Mesenchymal stem cell (in vitro differentiated cells and primary cell): Measurements from ENCODE around the gene PCDH15.
A peak's percentile ranks its signal among the peaks of the same experiment; 100 is the strongest.

Experiments
- DNase-seq: peaks from one replicate; pipeline ENCODE4 v3.0.0-alpha.2; 2013
- H2AFZ ChIP-seq: one replicate; pipeline ENCODE4 v1.6.1; 2013; ENCODE audit warnings: low read depth, mild to moderate bottlenecking, control low read depth, inconsistent platforms, low read length, moderate library complexity
- H2AK5ac ChIP-seq: 2 replicates; pipeline ENCODE4 v1.6.1; 2013; ENCODE audit warnings: low read length, moderate library complexity, mild to moderate bottlenecking, inconsistent platforms; ENCODE audit not compliant: severe bottlenecking
- H2BK120ac ChIP-seq: one replicate; pipeline ENCODE4 v1.6.1; 2013; ENCODE audit warnings: low read depth, mild to moderate bottlenecking, inconsistent platforms, low read length, moderate library complexity
- H2BK12ac ChIP-seq, 2 experiments: one replicate each; pipeline ENCODE4 v1.6.1; 2013; ENCODE audit warnings: inconsistent platforms in 2 of 2, low read length in 2 of 2, mild to moderate bottlenecking in 2 of 2, moderate library complexity in 2 of 2, control low read depth in 1 of 2
- H2BK15ac ChIP-seq: one replicate; pipeline ENCODE4 v1.6.1; 2013; ENCODE audit warnings: mild to moderate bottlenecking, low read depth, inconsistent platforms; ENCODE audit not compliant: poor library complexity, severe bottlenecking
- H2BK5ac ChIP-seq: 2 replicates; pipeline ENCODE4 v1.6.1; 2013; ENCODE audit warnings: low read depth, mild to moderate bottlenecking, low read length, control low read depth, inconsistent platforms; ENCODE audit not compliant: poor library complexity, severe bottlenecking
- H3K14ac ChIP-seq, 2 experiments: one replicate each; pipeline ENCODE4 v1.6.1; 2013; ENCODE audit warnings: inconsistent platforms in 2 of 2, low read length in 2 of 2, control low read depth in 1 of 2, mild to moderate bottlenecking in 1 of 2, moderate library complexity in 1 of 2
- H3K18ac ChIP-seq, 2 experiments: one replicate each; pipeline ENCODE4 v1.6.1; 2013; ENCODE audit warnings: inconsistent platforms in 2 of 2, low read length in 2 of 2, control low read depth in 1 of 2, low read depth in 1 of 2, mild to moderate bottlenecking in 1 of 2
- H3K23ac ChIP-seq, 2 experiments: one replicate each; pipeline ENCODE4 v1.6.1; 2013; ENCODE audit warnings: inconsistent platforms in 2 of 2, low read length in 2 of 2, mild to moderate bottlenecking in 2 of 2, moderate library complexity in 2 of 2, control low read depth in 1 of 2
- H3K27ac ChIP-seq: 2 replicates; pipeline ENCODE4 v1.5.1; 2013; ENCODE audit warnings: mild to moderate bottlenecking, moderate library complexity, low read length, control low read depth, inconsistent platforms; ENCODE audit not compliant: poor library complexity, severe bottlenecking
- H3K27me3 ChIP-seq, 2 experiments: 2 replicates each; pipeline versions ENCODE4 v1.6.1 to v1.7.0; 2013; ENCODE audit warnings: low read length in 2 of 2, mild to moderate bottlenecking in 2 of 2, moderate library complexity in 2 of 2, control low read depth in 1 of 2, inconsistent platforms in 1 of 2; ENCODE audit not compliant: control insufficient read depth in 1 of 2, insufficient read depth in 1 of 2
- H3K36me3 ChIP-seq, 2 experiments: 2 replicates each; pipeline versions ENCODE4 v1.6.1 to v1.7.0; 2013; ENCODE audit warnings: low read length in 2 of 2, control low read depth in 1 of 2, inconsistent platforms in 1 of 2, low read depth in 1 of 2, mild to moderate bottlenecking in 1 of 2; ENCODE audit not compliant: insufficient read depth in 2 of 2, control insufficient read depth in 1 of 2
- H3K4ac ChIP-seq, 2 experiments: one replicate each; pipeline ENCODE4 v1.6.1; 2013; ENCODE audit warnings: inconsistent platforms in 2 of 2, low read length in 2 of 2, mild to moderate bottlenecking in 2 of 2, moderate library complexity in 2 of 2, control low read depth in 1 of 2, low read depth in 1 of 2
- H3K4me1 ChIP-seq: 2 replicates; pipeline ENCODE4 v1.6.1; 2013; ENCODE audit warnings: low read depth, low read length, control low read depth; ENCODE audit not compliant: control insufficient read depth, insufficient read depth
- H3K4me2 ChIP-seq: 2 replicates; pipeline ENCODE4 v1.6.1; 2013; ENCODE audit warnings: low read length, mild to moderate bottlenecking, inconsistent platforms; ENCODE audit not compliant: poor library complexity, severe bottlenecking
- H3K4me3 ChIP-seq, 2 experiments: 2 replicates each; pipeline versions ENCODE4 v1.5.1 to v1.7.0; 2013; ENCODE audit warnings: low read length in 2 of 2, mild to moderate bottlenecking in 2 of 2, control low read depth in 1 of 2, low read depth in 1 of 2; ENCODE audit not compliant: insufficient read depth in 1 of 2
- H3K79me1 ChIP-seq: replicated peaks from 2 replicates; pipeline ENCODE4 v1.6.1; 2013; ENCODE audit warnings: mild to moderate bottlenecking, control low read depth, low read length, inconsistent platforms; ENCODE audit not compliant: poor library complexity, severe bottlenecking
- H3K9ac ChIP-seq: 2 replicates; pipeline ENCODE4 v1.7.0; 2013; ENCODE audit warnings: mild to moderate bottlenecking, low read length, moderate library complexity
- H3K9me3 ChIP-seq: 2 replicates; pipeline ENCODE4 v1.7.0; 2013; ENCODE audit warnings: mild to moderate bottlenecking, low read length; ENCODE audit not compliant: control insufficient read depth
- H4K8ac ChIP-seq: one replicate; pipeline ENCODE4 v1.6.1; 2013; ENCODE audit warnings: inconsistent platforms, mild to moderate bottlenecking, low read length, moderate library complexity
- H4K91ac ChIP-seq: one replicate; pipeline ENCODE4 v1.6.1; 2013; ENCODE audit warnings: mild to moderate bottlenecking, low read length, inconsistent platforms
- WGBS: methylation state at CpG from one replicate; pipeline ENCODE4 v1.1.7; 2013; ENCODE audit warnings: mixed read lengths; 5-methylcytosine and 5-hydroxymethylcytosine counted together

The PCDH15 gene

DNA sequence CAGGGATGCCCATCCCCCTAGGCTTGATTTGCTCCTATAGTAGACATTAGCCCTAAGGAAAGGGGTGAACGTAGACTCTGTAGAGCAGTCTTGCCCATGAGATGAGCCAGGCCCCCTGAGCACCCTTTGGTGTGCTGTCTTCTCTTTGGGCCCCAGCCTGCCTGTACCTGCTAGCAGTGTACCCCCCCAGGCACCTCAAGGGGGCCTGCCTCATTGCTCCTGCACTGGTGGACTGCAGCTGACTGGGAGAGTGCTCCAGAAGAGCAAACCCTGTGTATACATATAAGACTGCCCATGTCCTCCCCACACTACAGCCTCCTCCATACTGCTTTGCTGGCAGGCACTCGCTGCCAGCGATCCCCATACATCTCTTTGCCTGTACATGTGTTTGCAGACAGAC, 206.7 kb downstream of the PCDH15 start:
- H3K36me3 ChIP-seq: no peaks in the 10 kb centered on the region
- H2AFZ ChIP-seq: no peak overlapping the region
- H4K8ac ChIP-seq: no peak overlapping the region
- H2BK120ac ChIP-seq: no peak overlapping the region
- H3K23ac ChIP-seq: no peak overlapping the region
- H3K4me2 ChIP-seq: no peak overlapping the region
- no peak overlapping the region for H2AK5ac ChIP-seq
- H4K91ac ChIP-seq: no peak overlapping the region
- H3K4me3 ChIP-seq: no peak overlapping the region
- H3K14ac ChIP-seq: no peak overlapping the region
- no peak overlapping the region for H2BK5ac ChIP-seq
- H3K18ac ChIP-seq: no peak overlapping the region
- no peak overlapping the region for H2BK15ac ChIP-seq
- H3K79me1 ChIP-seq: no peaks in the 10 kb centered on the region
- H3K27me3 ChIP-seq: no peaks in the 10 kb centered on the region
- no peaks in the 10 kb centered on the region for H3K4me1 ChIP-seq
- H3K27ac ChIP-seq: no peak overlapping the region
- no peak for DNase-seq
- H3K9me3 ChIP-seq: peaks cover 5% of the 10 kb centered on the region
- no peak overlapping the region for H3K4ac ChIP-seq
- 90% methylated on average over 3 of the region's 3 CpGs for WGBS
- no peak overlapping the region for H2BK12ac ChIP-seq
- H3K9ac ChIP-seq: no peak overlapping the region

DNA sequence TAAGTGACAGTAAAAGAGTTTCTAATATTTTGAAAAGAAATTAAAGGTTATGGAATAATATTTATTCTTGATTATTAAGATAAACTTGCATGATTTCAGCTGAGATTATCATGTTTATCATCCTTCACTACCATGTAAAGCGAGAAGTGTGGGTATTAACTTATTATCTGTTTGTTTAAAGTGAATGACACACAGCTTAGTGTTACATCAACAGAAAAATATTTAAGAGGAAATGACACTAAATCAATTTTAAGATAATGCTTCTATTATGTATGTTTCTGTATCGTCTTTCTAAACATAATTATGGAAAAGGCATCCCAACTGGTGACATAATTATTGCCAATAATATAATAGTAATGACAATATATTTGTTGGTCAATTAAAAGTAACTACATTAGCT, 213.1 kb downstream of the PCDH15 start:
- Histone ChIP-seq H3K27ac (no peak overlapping the region), H3K79me1 (no peaks in the 10 kb centered on the region), H2BK15ac (no peak overlapping the region), H2AFZ (no peak overlapping the region), H2BK5ac (no peak overlapping the region), H3K14ac (no peak overlapping the region), H3K4me1 (no peaks in the 10 kb centered on the region), H3K4ac (no peak overlapping the region), H4K8ac (no peak overlapping the region), H3K4me2 (no peak overlapping the region), H2BK120ac (no peak overlapping the region), H3K4me3 (no peak overlapping the region), H3K36me3 (no peaks in the 10 kb centered on the region), H3K9ac (no peak overlapping the region), H3K27me3 (no peaks in the 10 kb centered on the region), H3K18ac (no peak overlapping the region), H2AK5ac (no peak overlapping the region), H2BK12ac (no peak overlapping the region), H3K23ac (no peak overlapping the region), H3K9me3 (no peaks in the 10 kb centered on the region), H4K91ac (no peak overlapping the region)
- WGBS: no CpG with 5 or more reads among the region's 2 CpGs
- no peak for DNase-seq

DNA sequence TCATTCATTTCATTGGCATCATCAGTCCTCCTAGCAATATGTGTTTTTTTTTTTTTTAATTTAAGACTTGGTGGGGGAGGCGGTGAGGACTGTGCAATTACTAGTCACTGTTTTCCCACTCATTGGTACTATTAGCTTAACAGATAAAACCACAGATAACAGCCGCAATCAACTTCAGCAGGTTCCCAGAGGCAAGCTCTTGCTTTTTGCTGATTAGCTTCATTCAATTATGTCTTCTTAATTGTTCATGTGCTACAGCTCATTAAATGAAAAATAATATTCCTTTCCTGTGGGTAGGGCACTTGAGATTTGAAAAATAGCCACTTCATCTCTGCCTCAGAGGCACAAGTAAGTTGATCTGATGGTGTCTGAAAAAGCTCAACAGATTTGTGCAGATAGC, 215.5 kb downstream of the PCDH15 start:
- no peak overlapping the region for H4K91ac ChIP-seq
- no peaks in the 10 kb centered on the region for H3K4me1 ChIP-seq
- H3K4me2 ChIP-seq: no peak overlapping the region
- H3K4ac ChIP-seq: no peak overlapping the region
- no peak overlapping the region for H2AK5ac ChIP-seq
- H3K14ac ChIP-seq: no peak overlapping the region
- H4K8ac ChIP-seq: no peak overlapping the region
- no peak overlapping the region for H2BK120ac ChIP-seq
- no peak overlapping the region for H3K9ac ChIP-seq
- H2BK12ac ChIP-seq: no peak overlapping the region
- H3K18ac ChIP-seq: no peak overlapping the region
- no peaks in the 10 kb centered on the region for H3K9me3 ChIP-seq
- 50% methylated on average over 1 of the region's 2 CpGs for WGBS
- no peaks in the 10 kb centered on the region for H3K79me1 ChIP-seq
- H2AFZ ChIP-seq: no peak overlapping the region
- peak; percentile 3 for DNase-seq
- H2BK15ac ChIP-seq: no peak overlapping the region
- no peaks in the 10 kb centered on the region for H3K27me3 ChIP-seq
- no peak overlapping the region for H3K27ac ChIP-seq
- no peak overlapping the region for H2BK5ac ChIP-seq
- H3K4me3 ChIP-seq: no peak overlapping the region
- H3K36me3 ChIP-seq: no peaks in the 10 kb centered on the region
- H3K23ac ChIP-seq: no peak overlapping the region

- Histone ChIP-seq H2BK12ac (no peak overlapping the region), H2BK120ac (no peak overlapping the region), H3K4me2 (no peak overlapping the region), H2AK5ac (no peak overlapping the region), H4K8ac (no peak overlapping the region), H3K36me3 (no peaks in the 10 kb centered on the region), H3K9ac (no peak overlapping the region), H3K4ac (no peak overlapping the region), H3K4me1 (no peaks in the 10 kb centered on the region), H3K27me3 (no peaks in the 10 kb centered on the region), H3K27ac (no peak overlapping the region), H3K14ac (no peak overlapping the region), H2BK15ac (no peak overlapping the region), H3K79me1 (no peaks in the 10 kb centered on the region), H4K91ac (no peak overlapping the region), H3K9me3 (no peaks in the 10 kb centered on the region), H3K23ac (no peak overlapping the region), H2AFZ (no peak overlapping the region), H2BK5ac (no peak overlapping the region), H3K4me3 (no peak overlapping the region), H3K18ac (no peak overlapping the region)
- no peak for DNase-seq
- WGBS: no CpG with 5 or more reads among the region's 2 CpGs
Observed at GRCh38 chr10:54577682-54578081, 223.3 kb downstream of the PCDH15 start.
